Kidney capillary endothelial cell (primary cell): ENCODE results near the gene OR1I1.

ENCODE experiments used
- DNase-seq: peaks from one replicate; pipeline ENCODE4 v3.0.0-alpha.2; 2018; ENCODE audit warnings: low spot score

The OR1I1 gene

GRCh38 chr19:15098460-15098859 is 16.4 kb downstream of the OR1I1 start:
- no peak for DNase-seq

GRCh38 chr19:15099017-15099582 is 17.1 kb downstream of the OR1I1 start:
- DNase-seq = no peak

GRCh38 chr19:15101479-15102082 is 19.6 kb downstream of the OR1I1 start:
- DNase-seq = peak; percentile 47

- no peak for DNase-seq
Observed at GRCh38 chr19:15104003-15104402, 22.0 kb downstream of the OR1I1 start.

- DNase-seq = no peak
Observed at GRCh38 chr19:15104411-15104810, 22.4 kb downstream of the OR1I1 start.

GRCh38 chr19:15105044-15105443 is 23.0 kb downstream of the OR1I1 start:
- DNase-seq = no peak

GRCh38 chr19:15107061-15108010 is 25.3 kb downstream of the OR1I1 start, which contains the start of gene SYDE1:
SYDE1 (plus strand) TSS chr19:15107401; CDS start chr19:15107434, 33 bp downstream.
- DNase-seq = peak; percentile 41

- no peak for DNase-seq
Observed at GRCh38 chr19:15108145-15108844, 26.3 kb downstream of the OR1I1 start.

GRCh38 chr19:15108845-15109767 is 27.1 kb downstream of the OR1I1 start:
- DNase-seq = no peak

GRCh38 chr19:15109768-15110417 is 27.9 kb downstream of the OR1I1 start:
- DNase-seq = no peak

GRCh38 chr19:15110418-15110815 is 28.4 kb downstream of the OR1I1 start:
- DNase-seq = no peak

- DNase-seq = no peak
Observed at GRCh38 chr19:15111758-15112157, 29.7 kb downstream of the OR1I1 start.

- DNase-seq = no peak
Observed at GRCh38 chr19:15112385-15112784, 30.4 kb downstream of the OR1I1 start.

GRCh38 chr19:15113245-15114152 is 31.5 kb downstream of the OR1I1 start:
- DNase-seq = no peak

GRCh38 chr19:15114153-15114540 is 32.1 kb downstream of the OR1I1 start:
- no peak for DNase-seq

- no peak for DNase-seq
Observed at GRCh38 chr19:15115080-15115479, 33.1 kb downstream of the OR1I1 start.

- no peak for DNase-seq
Observed at GRCh38 chr19:15115762-15116615, 34.0 kb downstream of the OR1I1 start.

- no peak for DNase-seq
Observed at GRCh38 chr19:15116856-15117255, 34.8 kb downstream of the OR1I1 start.

GRCh38 chr19:15118248-15118647 is 36.2 kb downstream of the OR1I1 start:
- no peak for DNase-seq
